SK-N-SH (cell line): ENCODE results near the gene EFS.

Experiments
- EP300 ChIP-seq, 2 experiments: IDR thresholded peaks; 2 replicates each; pipeline versions ENCODE4 v1.4.0 to v1.6.1; 2012; ENCODE audit warnings: borderline replicate concordance in 1 of 2, low read depth in 1 of 2, low read length in 1 of 2
- RAD21 ChIP-seq: IDR thresholded peaks from 2 replicates; pipeline ENCODE4 v1.6.1; 2012; ENCODE audit warnings: mild to moderate bottlenecking, low read length
- YY1 ChIP-seq: IDR thresholded peaks from 2 replicates; pipeline ENCODE4 v1.4.0; 2012; ENCODE audit warnings: low read depth, mild to moderate bottlenecking
- TF ChIP-seq, protein P1 (sequence below): fragments of 200-600 bp; sonication (generic); IDR thresholded peaks from 2 replicates; pipeline ENCODE4 v1.6.1; 2017; ENCODE audit warnings: antibody characterized with exemption, mild to moderate bottlenecking, moderate library complexity
- TF ChIP-seq, protein P2 (sequence below): fragments of 150-350 bp; IDR thresholded peaks from 2 replicates; pipeline ENCODE4 v1.6.1; 2016; ENCODE audit warnings: mild to moderate bottlenecking, low read depth, low read length
- TF ChIP-seq, protein P3 (sequence below): fragments of 150-350 bp; IDR thresholded peaks from 2 replicates; pipeline ENCODE4 v1.6.1; 2017; ENCODE audit warnings: antibody characterized with exemption, low read length, low read depth, borderline replicate concordance

DNA sequence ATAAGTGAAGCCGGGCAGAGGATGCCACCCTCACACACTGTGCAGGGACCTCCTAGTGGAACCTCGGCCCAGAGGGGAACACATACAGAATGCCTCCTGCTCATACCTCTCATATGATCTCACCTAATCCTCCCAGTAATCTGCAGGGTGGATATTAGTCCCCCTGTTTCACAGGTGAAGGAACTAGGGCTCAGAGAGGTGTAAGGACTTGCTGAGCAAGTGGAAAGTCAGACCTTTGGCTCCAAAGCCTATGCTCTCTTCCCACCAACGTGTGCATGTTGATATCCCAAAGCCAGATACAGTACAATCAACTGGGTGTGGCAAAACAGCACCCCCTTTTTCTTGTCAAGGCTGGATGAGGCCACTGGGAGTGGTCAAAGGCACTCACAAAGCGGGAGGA, 38.9 kb upstream of the EFS start:
- TF ChIP-seq, protein P1, sequence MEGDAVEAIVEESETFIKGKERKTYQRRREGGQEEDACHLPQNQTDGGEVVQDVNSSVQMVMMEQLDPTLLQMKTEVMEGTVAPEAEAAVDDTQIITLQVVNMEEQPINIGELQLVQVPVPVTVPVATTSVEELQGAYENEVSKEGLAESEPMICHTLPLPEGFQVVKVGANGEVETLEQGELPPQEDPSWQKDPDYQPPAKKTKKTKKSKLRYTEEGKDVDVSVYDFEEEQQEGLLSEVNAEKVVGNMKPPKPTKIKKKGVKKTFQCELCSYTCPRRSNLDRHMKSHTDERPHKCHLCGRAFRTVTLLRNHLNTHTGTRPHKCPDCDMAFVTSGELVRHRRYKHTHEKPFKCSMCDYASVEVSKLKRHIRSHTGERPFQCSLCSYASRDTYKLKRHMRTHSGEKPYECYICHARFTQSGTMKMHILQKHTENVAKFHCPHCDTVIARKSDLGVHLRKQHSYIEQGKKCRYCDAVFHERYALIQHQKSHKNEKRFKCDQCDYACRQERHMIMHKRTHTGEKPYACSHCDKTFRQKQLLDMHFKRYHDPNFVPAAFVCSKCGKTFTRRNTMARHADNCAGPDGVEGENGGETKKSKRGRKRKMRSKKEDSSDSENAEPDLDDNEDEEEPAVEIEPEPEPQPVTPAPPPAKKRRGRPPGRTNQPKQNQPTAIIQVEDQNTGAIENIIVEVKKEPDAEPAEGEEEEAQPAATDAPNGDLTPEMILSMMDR, result no peak
- TF ChIP-seq YY1 (no peak), EP300 (IDR thresholded peaks at IDR 0.05; ENCODE audit: borderline replicate concordance in 1 of 2, low read depth in 1 of 2, low read length in 1 of 2) (no peak), RAD21 (no peak)
- TF ChIP-seq, protein P2, sequence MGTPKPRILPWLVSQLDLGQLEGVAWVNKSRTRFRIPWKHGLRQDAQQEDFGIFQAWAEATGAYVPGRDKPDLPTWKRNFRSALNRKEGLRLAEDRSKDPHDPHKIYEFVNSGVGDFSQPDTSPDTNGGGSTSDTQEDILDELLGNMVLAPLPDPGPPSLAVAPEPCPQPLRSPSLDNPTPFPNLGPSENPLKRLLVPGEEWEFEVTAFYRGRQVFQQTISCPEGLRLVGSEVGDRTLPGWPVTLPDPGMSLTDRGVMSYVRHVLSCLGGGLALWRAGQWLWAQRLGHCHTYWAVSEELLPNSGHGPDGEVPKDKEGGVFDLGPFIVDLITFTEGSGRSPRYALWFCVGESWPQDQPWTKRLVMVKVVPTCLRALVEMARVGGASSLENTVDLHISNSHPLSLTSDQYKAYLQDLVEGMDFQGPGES, result no peak
- TF ChIP-seq, protein P3, sequence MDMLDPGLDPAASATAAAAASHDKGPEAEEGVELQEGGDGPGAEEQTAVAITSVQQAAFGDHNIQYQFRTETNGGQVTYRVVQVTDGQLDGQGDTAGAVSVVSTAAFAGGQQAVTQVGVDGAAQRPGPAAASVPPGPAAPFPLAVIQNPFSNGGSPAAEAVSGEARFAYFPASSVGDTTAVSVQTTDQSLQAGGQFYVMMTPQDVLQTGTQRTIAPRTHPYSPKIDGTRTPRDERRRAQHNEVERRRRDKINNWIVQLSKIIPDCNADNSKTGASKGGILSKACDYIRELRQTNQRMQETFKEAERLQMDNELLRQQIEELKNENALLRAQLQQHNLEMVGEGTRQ, result no peak
